Thoracic aorta (tissue), 2 donors: ENCODE data around the gene CDC42EP5. TPM values are rescaled to one million over a fixed set of nuclear protein-coding genes. Genes with fewer than 3 reads are reported as not detected.

Experiments
- ATAC-seq: fragments of 150-250 bp; one replicate; pipeline ENCODE4 v1.8.0; 2017; ENCODE audit warnings: low read depth; ENCODE audit not compliant: insufficient number of reproducible peaks, low FRiP score
- DNase-seq: peaks from one replicate; pipeline ENCODE4 v3.0.0-alpha.2; 2020; ENCODE audit warnings: low spot score
- H3K27ac ChIP-seq, 2 donors: fragments of 200-600 bp; sonication (generic); 1 replicate in 1 of 2; 2 replicates in 1 of 2; pipeline ENCODE4 v1.5.1; 2016; ENCODE audit warnings: mild to moderate bottlenecking in 2 of 2, moderate library complexity in 2 of 2
- H3K27me3 ChIP-seq: fragments of 200-600 bp; sonication (generic); replicated peaks from 2 replicates; pipeline ENCODE4 v1.6.0; 2016; ENCODE audit warnings: mild to moderate bottlenecking; ENCODE audit not compliant: insufficient read depth
- H3K36me3 ChIP-seq: fragments of 200-600 bp; sonication (generic); one replicate; pipeline ENCODE4 v1.5.1; 2016
- H3K4me1 ChIP-seq, 2 donors: fragments of 200-600 bp; sonication (generic); 1 replicate in 1 of 2; 2 replicates in 1 of 2; pipeline versions ENCODE4 v1.5.1 to v1.6.0; 2016; ENCODE audit warnings: low read depth in 2 of 2, mild to moderate bottlenecking in 1 of 2; ENCODE audit not compliant: control insufficient read depth in 1 of 2
- H3K4me3 ChIP-seq: fragments of 200-600 bp; sonication (generic); 2 replicates; pipeline ENCODE4 v1.5.1; 2016; ENCODE audit warnings: mild to moderate bottlenecking
- H3K9me3 ChIP-seq: fragments of 200-600 bp; sonication (generic); 2 replicates; pipeline ENCODE4 v1.5.1; 2016
- total RNA-seq, 2 donors: library from RNA; depleted of rRNA; stranded (reverse); fragments of >200 nt; gene quantifications; one replicate each; pipeline versions ENCODE4 v1.1.0 to v1.2.3, GENCODE V29; 2016
- TF ChIP-seq, protein P1 (sequence below): fragments of 200-600 bp; sonication (generic); IDR thresholded peaks from one replicate; pipeline ENCODE4 v1.5.1; 2019; ENCODE audit warnings: antibody characterized with exemption

Gene CDC42EP5
- total RNA-seq, 2 donors from 2014 or later, result 41.2 to 55.9 TPM

DNA sequence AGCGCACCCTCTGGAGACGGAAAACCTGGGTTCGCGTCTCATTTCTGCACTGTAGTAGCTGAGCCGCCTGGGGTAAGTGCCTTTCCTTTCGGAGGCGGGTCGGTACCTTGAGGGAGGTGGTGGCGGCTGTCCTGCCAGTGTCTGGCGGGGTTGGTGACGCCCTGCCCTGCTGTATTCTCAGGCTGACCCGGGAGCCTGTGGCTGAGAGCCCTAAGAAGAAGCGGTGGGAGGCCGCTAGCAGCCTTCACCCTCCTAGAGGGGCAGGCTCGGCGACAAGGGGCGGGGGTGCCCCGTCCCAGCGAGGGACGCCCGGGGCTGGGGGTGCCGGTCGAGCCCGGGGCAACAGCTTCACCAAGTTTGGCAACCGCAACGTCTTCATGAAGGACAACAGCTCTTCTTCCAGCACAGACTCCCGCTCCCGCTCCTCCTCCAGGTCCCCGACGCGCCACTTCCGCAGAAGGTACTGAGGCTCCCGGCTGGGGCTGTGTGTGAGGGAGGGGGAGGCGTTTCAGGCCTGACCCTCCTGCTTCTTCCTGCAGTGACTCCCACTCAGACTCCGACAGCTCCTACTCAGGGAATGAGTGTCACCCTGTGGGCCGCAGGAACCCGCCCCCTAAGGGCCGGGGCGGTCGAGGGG is 17.2 kb downstream of the CDC42EP5 start:
- ATAC-seq (no peak), DNase-seq (no peak)
- Histone ChIP-seq H3K4me3 (no peak overlapping the region), H3K9me3 (no peaks in the 10 kb centered on the region), H3K4me1 (peaks cover 9 to 11% of the 10 kb centered on the region in 2 donors), H3K36me3 (peaks cover 98% of the 10 kb centered on the region), H3K27ac (no peak overlapping the region), H3K27me3 (no peaks in the 10 kb centered on the region)
- TF ChIP-seq, protein P1, sequence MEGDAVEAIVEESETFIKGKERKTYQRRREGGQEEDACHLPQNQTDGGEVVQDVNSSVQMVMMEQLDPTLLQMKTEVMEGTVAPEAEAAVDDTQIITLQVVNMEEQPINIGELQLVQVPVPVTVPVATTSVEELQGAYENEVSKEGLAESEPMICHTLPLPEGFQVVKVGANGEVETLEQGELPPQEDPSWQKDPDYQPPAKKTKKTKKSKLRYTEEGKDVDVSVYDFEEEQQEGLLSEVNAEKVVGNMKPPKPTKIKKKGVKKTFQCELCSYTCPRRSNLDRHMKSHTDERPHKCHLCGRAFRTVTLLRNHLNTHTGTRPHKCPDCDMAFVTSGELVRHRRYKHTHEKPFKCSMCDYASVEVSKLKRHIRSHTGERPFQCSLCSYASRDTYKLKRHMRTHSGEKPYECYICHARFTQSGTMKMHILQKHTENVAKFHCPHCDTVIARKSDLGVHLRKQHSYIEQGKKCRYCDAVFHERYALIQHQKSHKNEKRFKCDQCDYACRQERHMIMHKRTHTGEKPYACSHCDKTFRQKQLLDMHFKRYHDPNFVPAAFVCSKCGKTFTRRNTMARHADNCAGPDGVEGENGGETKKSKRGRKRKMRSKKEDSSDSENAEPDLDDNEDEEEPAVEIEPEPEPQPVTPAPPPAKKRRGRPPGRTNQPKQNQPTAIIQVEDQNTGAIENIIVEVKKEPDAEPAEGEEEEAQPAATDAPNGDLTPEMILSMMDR, result no peak

DNA sequence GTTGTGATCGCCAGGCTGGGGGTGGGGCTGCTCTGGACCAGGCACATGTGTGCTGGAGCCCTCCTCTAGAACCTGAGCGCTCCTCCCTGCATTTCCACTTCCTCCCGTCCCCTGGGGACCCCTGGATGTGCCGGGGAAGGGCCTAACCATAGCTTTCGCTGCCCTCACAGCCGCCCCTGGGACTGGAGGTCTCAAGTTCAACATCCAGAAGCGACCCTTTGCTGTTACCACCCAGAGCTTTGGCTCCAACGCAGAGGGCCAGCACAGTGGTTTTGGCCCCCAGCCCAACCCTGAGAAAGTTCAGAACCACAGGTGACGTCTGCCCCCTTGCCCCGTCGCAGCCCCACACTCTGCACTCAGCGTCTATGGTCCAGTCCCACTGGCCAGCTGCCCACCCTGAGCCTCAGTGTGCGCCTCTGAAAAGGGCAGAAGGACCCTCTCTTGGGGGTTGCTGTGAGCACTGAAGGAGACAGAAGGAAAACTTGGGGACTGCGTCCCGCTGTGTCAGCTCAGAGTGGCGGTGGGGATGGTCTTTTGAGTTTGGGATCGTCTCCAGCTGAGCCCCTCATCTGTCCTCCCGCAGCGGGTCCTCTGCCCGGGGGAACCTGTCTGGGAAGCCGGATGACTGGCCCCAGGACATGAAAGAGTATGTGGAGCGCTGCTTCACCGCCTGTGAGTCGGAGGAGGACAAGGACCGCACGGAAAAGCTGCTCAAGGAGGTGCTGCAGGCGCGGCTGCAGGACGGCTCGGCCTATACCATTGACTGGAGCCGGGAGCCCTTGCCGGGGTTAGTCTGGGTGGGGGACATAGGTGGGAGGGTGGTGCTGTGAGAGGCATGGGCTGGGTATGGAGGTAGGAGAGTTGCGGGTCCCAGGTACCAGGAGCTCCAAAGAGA is 18.1 kb downstream of the CDC42EP5 start:
- TF ChIP-seq, protein P1, result no peak
- Histone ChIP-seq H3K36me3 (peaks cover 90% of the 10 kb centered on the region), H3K27ac (no peak overlapping the region), H3K27me3 (no peaks in the 10 kb centered on the region), H3K4me3 (no peak overlapping the region), H3K4me1 (peaks cover 18 to 19% of the 10 kb centered on the region in 2 donors), H3K9me3 (no peaks in the 10 kb centered on the region)
- ATAC-seq, result no peak
- no peak for DNase-seq

DNA sequence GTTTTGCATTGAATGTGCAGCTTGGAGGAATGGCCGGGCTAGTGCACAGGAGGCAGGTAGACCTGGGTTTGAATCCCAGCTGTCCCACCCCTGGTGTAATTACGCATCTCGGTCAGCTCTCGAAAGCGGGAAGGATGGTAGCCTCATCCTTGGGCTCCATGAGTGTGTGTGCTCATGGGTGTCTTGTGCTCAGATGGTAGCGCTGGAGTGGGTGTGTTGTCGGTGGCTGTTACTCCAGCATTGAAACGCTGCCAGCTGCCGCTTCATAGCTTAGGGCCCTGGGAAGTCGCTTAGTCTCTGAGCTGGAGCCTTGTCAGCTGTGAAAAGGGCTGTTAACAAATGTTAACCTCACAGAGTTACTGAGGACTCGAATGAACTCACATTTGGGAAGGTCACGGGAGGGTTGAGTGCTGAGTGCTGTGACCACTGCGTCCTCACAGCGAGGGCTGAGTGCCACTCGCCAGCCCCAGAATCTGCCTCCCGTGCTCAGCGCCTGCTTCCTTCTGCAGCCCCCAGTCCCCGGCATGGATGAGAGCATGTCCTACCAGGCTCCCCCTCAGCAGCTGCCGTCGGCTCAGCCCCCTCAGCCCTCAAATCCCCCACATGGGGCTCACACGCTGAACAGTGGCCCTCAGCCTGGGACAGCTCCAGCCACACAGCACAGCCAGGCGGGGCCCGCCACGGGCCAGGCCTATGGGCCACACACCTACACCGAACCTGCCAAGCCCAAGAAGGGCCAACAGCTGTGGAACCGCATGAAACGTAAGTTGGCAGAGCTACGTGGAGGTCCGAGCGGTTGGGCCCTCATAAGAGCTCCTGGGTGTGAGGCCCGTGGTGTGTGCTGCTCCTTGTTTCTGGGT is 18.9 kb downstream of the CDC42EP5 start:
- no peaks in the 10 kb centered on the region for H3K27me3 ChIP-seq
- H3K9me3 ChIP-seq, result no peaks in the 10 kb centered on the region
- no peak for DNase-seq
- no peak overlapping the region for H3K4me3 ChIP-seq
- TF ChIP-seq, protein P1, result no peak
- no peak for ATAC-seq
- H3K4me1 ChIP-seq, result peaks cover 20 to 23% of the 10 kb centered on the region in 2 donors
- peaks cover 82% of the 10 kb centered on the region for H3K36me3 ChIP-seq
- H3K27ac ChIP-seq, result no peak overlapping the region

DNA sequence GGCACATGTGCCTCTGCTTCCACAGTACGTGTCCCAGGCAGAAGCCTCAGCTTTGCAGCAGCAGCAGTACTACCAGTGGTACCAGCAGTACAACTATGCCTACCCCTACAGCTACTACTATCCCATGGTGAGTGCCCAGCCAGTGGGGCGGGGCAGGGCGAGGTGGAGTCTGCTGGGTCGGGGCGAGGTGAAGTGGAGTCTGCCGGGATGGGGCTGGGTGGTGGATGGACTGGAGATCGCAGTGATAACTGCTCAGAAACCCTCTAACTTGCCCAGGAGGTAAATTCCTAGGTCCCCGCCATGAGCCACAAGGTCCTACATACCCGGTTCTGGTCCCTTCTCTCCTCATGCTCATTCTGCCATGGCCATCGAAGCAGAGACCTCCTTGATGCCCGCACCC is 20.5 kb downstream of the CDC42EP5 start:
- no peaks in the 10 kb centered on the region for H3K27me3 ChIP-seq
- TF ChIP-seq, protein P1, result no peak
- H3K4me3 ChIP-seq, result no peak overlapping the region
- DNase-seq (no peak), ATAC-seq (no peak)
- H3K4me1 ChIP-seq, result peaks cover 21 to 26% of the 10 kb centered on the region in 2 donors
- H3K9me3 ChIP-seq, result no peaks in the 10 kb centered on the region
- peaks cover 66% of the 10 kb centered on the region for H3K36me3 ChIP-seq
- no peak overlapping the region for H3K27ac ChIP-seq

DNA sequence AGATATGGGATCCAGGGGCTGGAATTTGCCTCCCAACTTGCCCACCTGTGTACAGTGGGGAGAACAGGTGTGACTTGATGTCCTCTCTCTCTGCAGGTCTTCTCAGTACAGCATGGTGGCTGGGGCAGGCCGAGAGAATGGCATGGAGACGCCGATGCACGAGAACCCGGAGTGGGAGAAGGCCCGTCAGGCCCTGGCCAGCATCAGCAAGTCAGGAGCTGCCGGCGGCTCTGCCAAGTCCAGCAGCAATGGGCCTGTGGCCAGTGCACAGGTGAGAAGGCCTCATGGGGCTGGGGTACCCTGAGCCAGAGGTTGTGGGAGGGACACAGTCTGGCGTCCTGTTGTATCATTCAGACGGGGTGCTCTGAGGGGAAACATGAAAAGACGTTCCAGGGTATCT is 21.1 kb downstream of the CDC42EP5 start:
- H3K4me1 ChIP-seq, result peaks cover 27 to 32% of the 10 kb centered on the region in 2 donors
- no peak for ATAC-seq
- H3K27me3 ChIP-seq, result no peaks in the 10 kb centered on the region
- TF ChIP-seq, protein P1, result no peak
- H3K9me3 ChIP-seq, result no peaks in the 10 kb centered on the region
- no peak for DNase-seq
- peaks cover 60% of the 10 kb centered on the region for H3K36me3 ChIP-seq
- H3K4me3 ChIP-seq, result no peak overlapping the region
- no peak overlapping the region for H3K27ac ChIP-seq
